ENCODE measurements around the gene KYNU.
A peak's percentile ranks its signal among the peaks of the same experiment; 100 is the strongest.
"Not testable (repeated sequence)": the region's sequence is repeated elsewhere in the genome, so short reads cannot be mapped to it uniquely, and the experiment has no call there.

The KYNU gene

GRCh38 chr2:142901780-142902179, 24.3 kb downstream of the KYNU start:
- in situ Hi-C loops (cut with MboI; ENCODE audit: low pct_unique_long_range_greater_than_20kb, low sequenced_read_pairs) = no loop called here
- DNase-seq = no peak

GRCh38 chr2:142903726-142904125, 26.3 kb downstream of the KYNU start:
- in situ Hi-C loops (cut with MboI; ENCODE audit: low pct_unique_long_range_greater_than_20kb, low sequenced_read_pairs); DNase-seq: not testable (repeated sequence)

DNA sequence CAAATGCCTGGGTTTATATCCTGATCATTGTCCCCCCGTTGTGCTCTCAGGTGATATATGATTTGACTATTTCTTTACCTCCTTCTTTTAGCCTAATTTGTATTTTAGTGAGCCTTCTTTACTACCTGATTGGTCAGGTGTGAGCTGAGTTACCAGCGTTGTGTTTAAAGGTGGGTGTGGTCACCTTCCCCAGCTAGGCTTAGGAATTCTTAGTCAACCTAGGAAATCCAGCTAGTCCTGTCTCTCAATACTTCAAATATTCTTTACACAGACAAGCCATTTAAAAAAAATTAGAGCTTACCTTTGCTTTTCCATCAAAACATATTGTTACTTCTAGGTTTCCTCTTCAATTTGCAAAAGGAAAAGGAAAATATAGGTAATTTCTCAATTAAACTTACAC, 30.2 kb downstream of the KYNU start:
- in situ Hi-C loops (cut with MboI; ENCODE audit: low pct_unique_long_range_greater_than_20kb, low sequenced_read_pairs) = no loop called here
- no peak for DNase-seq

- DNase-seq = no peak
- in situ Hi-C loops (cut with MboI; ENCODE audit: low pct_unique_long_range_greater_than_20kb, low sequenced_read_pairs) = no loop called here
Measured at GRCh38 chr2:142914507-142915313, 37.2 kb downstream of the KYNU start.

- in situ Hi-C loops (cut with MboI; ENCODE audit: low pct_unique_long_range_greater_than_20kb, low sequenced_read_pairs) = no loop called here
- no peak for DNase-seq
Measured at GRCh38 chr2:142915502-142915901, 38.0 kb downstream of the KYNU start.

- in situ Hi-C loops (cut with MboI; ENCODE audit: low pct_unique_long_range_greater_than_20kb, low sequenced_read_pairs) = no loop called here
- no peak for DNase-seq
Measured at GRCh38 chr2:142918624-142919023, 41.2 kb downstream of the KYNU start.

DNA sequence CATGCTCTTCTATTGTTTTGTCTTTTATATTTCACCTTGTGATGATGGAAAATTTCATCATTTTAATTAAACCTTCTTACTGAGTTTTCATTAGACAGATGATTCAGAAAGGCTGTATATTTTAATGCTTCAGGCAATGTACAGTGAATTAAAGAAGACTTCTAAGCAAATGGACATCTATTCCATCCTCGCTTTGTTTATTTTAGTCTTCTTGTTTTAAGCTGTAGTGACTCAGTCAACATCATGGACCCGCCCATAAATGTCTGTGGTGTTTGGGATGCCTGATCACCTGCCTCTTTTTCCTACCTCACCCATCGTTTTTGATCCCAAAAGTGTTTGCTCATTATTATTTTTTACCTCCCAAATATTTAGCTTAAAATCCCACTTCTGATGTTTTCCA, 43.1 kb downstream of the KYNU start:
- DNase-seq = no peak
- in situ Hi-C loops (cut with MboI; ENCODE audit: low pct_unique_long_range_greater_than_20kb, low sequenced_read_pairs) = no loop called here

- in situ Hi-C loops (cut with MboI; ENCODE audit: low pct_unique_long_range_greater_than_20kb, low sequenced_read_pairs) = no loop called here
- DNase-seq = no peak
Measured at GRCh38 chr2:142926445-142926844, 49.0 kb downstream of the KYNU start.

- DNase-seq = no peak
- in situ Hi-C loops (cut with MboI; ENCODE audit: low pct_unique_long_range_greater_than_20kb, low sequenced_read_pairs) = no loop called here
Measured at GRCh38 chr2:142930835-142931398, 53.5 kb downstream of the KYNU start.

DNA sequence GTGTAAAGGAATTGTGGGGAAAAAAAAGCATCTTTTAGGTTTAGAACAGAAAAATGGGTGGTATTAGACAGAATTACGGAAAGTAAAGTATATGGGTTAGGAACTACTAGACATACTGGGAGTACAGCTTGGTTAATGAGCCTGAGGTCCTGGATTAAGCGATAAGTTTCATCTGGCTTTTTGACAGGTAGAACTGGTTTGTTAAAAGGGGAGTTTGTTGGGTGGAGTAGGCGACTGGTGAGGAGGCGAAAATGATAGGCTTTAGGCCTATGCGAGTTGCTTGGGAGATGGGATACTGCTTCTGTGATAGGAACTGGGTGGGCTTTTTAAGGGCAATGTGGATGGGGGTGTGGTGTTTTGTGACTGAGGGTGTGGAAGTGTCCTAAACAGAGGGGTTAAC, 56.5 kb downstream of the KYNU start:
- in situ Hi-C loops (cut with MboI; ENCODE audit: low pct_unique_long_range_greater_than_20kb, low sequenced_read_pairs) = no loop called here
- DNase-seq = no peak

DNA sequence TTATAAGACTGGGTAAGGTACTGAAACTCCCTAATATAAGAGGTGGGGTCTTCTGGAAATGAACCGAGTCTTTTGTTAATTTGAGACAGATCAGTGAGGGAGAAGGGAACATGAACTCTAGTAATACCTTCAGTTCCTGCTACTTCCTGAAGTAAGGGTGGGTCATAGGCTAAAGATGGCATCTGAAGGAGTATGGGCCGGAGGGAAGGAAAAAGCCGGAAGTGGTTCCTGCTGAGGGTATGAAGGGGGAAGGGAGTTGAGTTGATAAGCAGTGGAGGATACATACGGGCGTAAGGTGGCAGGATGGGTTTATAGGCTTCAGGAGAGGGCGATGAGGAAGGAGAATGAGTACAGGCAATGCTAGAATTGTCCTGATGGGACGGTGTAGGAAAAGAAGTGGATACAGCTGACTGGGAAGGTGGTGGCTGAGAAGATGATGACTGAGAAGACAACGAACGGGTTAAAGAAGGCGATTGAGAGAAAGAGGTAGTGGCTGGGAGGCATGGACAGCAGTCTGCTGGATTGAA, 58.2 kb downstream of the KYNU start:
- in situ Hi-C loops (cut with MboI; ENCODE audit: low pct_unique_long_range_greater_than_20kb, low sequenced_read_pairs) = no loop called here
- no peak for DNase-seq

- in situ Hi-C loops (cut with MboI; ENCODE audit: low pct_unique_long_range_greater_than_20kb, low sequenced_read_pairs) = no loop called here
Measured at GRCh38 chr2:142936629-142937028, 59.2 kb downstream of the KYNU start.

GRCh38 chr2:142937347-142937746, 59.9 kb downstream of the KYNU start:
- DNase-seq = no peak
- in situ Hi-C loops (cut with MboI; ENCODE audit: low pct_unique_long_range_greater_than_20kb, low sequenced_read_pairs) = no loop called here

More at GRCh38 chr2:142936629-142937028, 59.2 kb downstream of the KYNU start:
- no peak for DNase-seq

- in situ Hi-C loops (cut with MboI; ENCODE audit: low pct_unique_long_range_greater_than_20kb, low sequenced_read_pairs) = no loop called here
- peak; percentile 64 for DNase-seq
Measured at GRCh38 chr2:142938240-142938639, 60.8 kb downstream of the KYNU start.

GRCh38 chr2:142940606-142941223, 63.3 kb downstream of the KYNU start:
- no peak for DNase-seq
- in situ Hi-C loops (cut with MboI; ENCODE audit: low pct_unique_long_range_greater_than_20kb, low sequenced_read_pairs) = no loop called here

- in situ Hi-C loops (cut with MboI; ENCODE audit: low pct_unique_long_range_greater_than_20kb, low sequenced_read_pairs) = no loop called here
Measured at GRCh38 chr2:142942690-142943089, 65.2 kb downstream of the KYNU start.

GRCh38 chr2:142944264-142944663, 66.8 kb downstream of the KYNU start:
- in situ Hi-C loops (cut with MboI; ENCODE audit: low pct_unique_long_range_greater_than_20kb, low sequenced_read_pairs) = no loop called here
- no peak for DNase-seq

More at GRCh38 chr2:142942690-142943089, 65.2 kb downstream of the KYNU start:
- no peak for DNase-seq

- DNase-seq = no peak
- in situ Hi-C loops (cut with MboI; ENCODE audit: low pct_unique_long_range_greater_than_20kb, low sequenced_read_pairs) = no loop called here
Measured at GRCh38 chr2:142944721-142945120, 67.3 kb downstream of the KYNU start.

GRCh38 chr2:142946941-142947340, 69.5 kb downstream of the KYNU start:
- no peak for DNase-seq
- in situ Hi-C loops (cut with MboI; ENCODE audit: low pct_unique_long_range_greater_than_20kb, low sequenced_read_pairs) = no loop called here

GRCh38 chr2:142948723-142949122, 71.3 kb downstream of the KYNU start:
- DNase-seq; in situ Hi-C loops (cut with MboI; ENCODE audit: low pct_unique_long_range_greater_than_20kb, low sequenced_read_pairs): not testable (repeated sequence)

Data from KBM-7 (cell line).